Activated CD4-positive, alpha-beta T cell treated with anti-CD3 and anti-CD28 coated beads for 24 hours (primary cell): ENCODE data around the gene CKLF.
"Not testable (repeated sequence)": the region's sequence is repeated elsewhere in the genome, so short reads cannot be mapped to it uniquely, and the experiment has no call there.

Experiments
- DNase-seq, 2 donors: peaks; one replicate each; pipeline ENCODE4 v3.0.0-alpha.2; 2020; ENCODE audit warnings: low read depth in 2 of 2

Gene CKLF

DNA sequence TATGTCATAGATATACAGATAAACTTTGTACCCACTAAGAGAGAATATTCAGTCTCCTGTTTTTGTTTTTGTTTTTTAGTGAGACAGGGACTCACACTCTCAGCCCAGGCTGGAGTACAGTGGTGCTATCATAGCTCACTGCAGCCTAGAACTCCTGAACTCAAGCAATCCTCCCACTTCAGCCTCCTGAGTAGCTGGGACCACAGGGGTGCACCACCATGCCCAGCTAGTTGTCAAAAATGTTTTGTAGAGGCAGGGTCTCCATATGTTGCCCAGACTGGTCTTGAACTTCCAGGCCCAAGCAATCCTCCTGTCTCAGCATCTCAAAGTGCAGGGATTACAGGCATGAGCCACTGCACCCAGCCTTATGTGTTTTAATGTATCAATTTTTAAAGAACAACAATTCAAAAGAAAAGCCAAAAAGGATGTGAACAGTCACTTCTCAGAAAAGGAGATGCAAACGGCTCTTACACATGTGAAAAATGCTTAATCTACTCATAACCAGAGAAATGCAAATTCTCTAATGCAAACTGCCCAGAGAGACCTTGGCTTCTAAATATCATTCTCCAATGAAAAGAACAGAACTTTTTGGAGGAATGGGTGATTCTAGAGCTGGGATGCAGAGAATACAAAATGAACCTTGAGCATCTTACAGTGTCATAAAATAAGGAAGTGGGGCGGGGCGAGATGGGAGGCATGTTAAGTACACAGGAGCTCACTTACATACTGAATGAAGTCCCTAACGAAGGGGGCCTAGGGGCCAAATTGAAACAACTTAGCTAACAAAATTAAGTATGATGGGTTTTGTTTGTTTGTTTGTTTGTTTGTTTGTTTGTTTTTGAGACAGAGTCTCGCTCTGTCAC, 44.8 kb downstream of the CKLF start:
- no peak for DNase-seq

DNA sequence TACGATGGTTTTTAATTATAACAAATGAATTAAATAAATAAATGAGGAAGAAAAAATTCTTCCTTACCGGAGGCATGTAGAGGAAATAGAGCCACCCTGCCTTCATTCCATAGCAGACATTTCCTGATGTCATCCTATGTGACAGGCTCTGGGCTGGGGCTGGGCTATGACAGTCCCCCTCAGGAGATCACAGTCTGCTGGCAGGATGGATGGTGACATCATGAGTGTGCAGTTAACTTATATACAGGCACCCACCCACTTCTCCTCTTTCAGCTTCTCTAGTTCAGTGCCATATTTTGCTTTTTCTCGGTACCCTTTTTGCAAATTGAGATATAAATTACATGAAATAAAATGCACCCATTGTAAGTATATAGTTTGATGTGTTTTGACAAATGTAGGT, 45.7 kb downstream of the CKLF start:
- DNase-seq, result no peak

DNA sequence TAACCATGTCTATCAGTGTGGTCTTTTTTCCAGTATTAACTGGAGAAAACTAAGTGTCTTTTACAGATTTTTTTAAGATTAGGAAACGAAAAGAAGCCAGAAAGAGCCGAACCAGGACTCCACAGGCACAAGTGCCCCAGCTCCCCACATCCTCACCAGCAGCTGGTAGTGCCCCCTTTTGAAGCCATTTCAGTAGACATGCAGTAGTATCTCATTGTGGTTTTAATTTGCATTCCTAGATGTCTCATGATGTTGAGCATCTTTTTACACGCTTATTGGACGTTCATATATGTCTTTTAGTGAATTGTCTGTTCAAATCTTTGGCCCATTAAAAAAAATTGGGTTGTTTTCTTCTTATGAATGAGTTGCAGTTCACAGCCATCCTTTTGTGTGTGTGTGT, 47.4 kb downstream of the CKLF start:
- no peak for DNase-seq

DNA sequence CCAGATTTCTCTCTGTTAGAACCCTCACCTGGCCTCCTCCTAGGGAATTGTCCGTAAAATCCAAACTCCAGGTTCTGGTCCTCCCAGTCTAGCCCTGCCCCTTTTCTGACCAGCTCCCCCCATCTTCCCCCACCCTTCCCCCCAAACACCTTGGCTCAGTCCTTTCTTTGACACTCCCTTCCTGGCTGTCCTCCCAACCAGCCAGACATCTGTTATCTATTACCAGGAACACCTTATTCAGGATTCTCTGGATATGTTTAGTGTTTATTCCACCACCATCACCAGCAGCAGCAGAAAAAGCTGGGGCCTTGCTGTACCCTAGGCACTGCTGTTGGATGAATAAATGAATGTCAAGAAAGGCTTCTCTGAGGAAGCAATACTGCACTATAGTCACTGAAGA, 48.1 kb downstream of the CKLF start:
- no peak for DNase-seq

DNA sequence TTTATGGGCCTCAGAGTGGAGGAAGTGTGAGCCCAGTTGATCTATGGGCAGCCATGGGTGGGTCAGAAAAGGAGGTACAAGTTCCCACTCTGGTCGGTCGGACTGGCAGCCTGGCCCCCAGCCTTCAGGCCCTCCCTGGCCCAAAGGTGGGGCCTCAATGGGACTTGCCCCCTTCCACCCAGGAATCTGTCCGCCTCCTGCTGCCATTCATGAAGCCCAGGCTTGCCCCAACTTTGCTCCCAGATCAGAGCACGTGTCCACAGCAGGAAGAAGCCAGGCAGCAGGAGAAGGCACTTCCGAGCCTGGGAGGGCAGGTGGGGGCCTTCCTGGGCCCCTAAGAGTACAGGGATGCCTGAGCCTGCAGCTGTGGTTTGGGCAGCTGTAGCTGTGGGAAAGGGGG, 49.1 kb downstream of the CKLF start:
- no peak for DNase-seq

DNA sequence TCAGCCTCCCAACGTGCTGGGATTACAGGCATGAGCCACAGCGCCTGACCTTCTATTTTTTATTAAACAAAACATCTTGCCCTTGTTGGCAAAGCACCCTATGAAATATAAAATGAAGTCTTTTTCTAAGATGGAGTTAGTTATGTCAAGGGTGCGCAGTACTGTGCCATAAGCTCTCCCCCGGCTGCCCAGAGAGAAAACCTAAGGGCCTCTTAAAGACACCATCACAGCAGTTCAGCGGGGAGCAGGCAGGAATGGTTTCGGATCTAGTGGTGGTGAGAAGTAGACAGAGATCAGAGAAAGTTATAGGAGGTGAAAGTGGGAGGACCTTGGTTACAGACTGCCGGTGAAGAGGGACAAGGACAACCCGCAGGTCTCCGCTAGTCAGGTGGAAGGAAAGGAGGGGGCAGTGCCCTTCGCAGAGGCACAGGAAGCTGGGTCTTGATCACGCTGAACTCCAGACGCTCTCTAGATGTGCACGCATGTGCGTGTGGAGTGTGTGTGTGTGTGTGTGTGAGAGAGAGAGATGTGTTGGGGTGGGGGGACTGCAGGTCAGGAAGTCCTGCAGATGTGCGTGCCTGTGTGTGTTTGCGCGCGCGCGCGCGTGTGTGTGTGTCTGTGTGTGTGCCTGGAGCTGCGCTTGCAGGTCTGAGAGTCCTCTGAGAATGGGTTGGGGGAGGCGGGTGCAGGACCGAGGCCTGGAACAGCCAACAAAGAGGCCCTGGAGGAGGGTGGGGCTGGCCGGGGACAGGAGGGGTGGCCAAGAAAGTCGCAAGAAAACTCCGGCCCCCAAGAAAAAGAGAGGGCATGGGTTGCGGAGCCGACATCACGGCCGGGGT, 51.4 kb downstream of the CKLF start:
- peak; percentile 35 for DNase-seq

DNA sequence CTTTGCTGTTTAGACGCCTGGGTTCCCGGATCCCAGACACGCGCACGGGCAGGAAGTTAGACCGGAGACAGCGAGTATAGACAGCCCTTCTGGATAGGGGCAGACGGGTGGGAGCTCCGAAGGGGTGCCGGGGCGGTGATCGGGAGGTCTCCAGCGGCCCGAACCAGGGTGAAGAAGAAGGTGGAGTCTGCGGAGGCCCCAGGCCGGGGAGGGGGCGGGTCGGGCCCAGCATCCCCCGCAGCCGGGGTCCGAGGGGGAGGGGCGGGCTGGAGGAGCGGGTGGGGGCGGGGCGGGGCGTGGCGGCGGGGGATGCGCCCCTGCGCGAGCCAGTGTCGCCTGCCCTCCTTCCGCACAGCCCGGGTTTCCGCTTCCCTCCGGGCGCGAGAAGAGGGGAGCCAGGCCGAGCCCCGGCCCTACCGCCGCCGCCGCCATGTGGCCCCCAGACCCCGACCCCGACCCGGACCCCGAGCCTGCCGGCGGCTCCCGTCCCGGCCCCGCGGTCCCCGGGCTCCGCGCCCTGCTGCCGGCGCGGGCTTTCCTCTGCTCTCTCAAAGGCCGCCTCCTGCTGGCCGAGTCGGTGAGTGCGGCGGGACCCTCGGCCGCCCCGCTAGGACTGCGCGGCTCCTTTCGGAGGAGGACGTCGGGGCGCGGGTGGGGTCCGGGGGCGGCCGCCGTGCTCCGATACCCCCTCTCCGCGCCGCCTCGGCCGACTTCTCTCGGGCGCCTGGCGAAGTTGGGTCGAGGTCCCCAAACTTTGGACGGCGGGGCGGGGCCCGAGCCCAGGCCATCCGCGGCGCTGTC, 52.2 kb downstream of the CKLF start, which contains the start of gene CMTM3:
TSS of gene CMTM3 (plus strand) at position 329 of the 801 bp plus-strand sequence. CDS start at position 431, 102 bp downstream.
- DNase-seq, result peak; percentile 58 to 66

DNA sequence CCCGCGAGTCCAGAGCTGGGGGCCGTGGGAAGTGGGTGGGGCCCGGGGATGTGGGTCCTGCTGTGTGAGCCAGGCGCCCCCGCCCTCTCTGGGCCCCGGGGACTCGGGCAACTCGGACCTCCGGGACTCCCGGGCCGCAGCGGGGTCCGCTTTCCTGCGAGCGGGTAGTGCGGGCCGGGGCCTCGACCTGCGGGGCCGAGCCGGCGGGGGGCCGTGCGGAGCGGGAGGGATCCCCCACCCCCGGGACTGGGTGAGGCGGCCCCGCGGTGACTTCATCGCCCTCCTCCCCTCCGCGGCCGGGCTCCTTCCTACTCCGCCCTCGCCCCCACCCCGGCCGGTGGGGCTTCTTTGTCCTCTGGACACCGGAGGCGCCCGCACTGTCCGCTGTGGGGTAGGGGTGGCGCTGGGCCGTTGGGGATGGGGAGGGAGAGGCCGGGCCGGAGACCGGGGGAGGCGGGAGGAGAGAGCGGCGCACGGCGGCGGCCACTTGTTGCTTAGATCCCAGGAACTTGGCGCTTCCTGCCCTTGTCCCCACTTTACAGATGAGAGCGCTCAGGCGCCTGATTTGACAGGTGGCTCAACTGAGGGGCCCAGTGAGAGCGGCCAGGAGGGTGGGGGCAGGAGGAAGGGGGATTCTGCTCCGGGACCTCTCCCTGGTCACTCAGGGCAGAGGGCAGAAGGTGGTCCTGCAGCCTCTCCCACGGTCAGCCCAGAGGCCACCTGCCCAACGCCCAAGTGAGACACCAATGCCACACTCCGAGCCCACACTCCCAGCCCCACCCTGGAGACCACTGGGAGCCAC, 53.0 kb downstream of the CKLF start:
- no peak for DNase-seq

DNA sequence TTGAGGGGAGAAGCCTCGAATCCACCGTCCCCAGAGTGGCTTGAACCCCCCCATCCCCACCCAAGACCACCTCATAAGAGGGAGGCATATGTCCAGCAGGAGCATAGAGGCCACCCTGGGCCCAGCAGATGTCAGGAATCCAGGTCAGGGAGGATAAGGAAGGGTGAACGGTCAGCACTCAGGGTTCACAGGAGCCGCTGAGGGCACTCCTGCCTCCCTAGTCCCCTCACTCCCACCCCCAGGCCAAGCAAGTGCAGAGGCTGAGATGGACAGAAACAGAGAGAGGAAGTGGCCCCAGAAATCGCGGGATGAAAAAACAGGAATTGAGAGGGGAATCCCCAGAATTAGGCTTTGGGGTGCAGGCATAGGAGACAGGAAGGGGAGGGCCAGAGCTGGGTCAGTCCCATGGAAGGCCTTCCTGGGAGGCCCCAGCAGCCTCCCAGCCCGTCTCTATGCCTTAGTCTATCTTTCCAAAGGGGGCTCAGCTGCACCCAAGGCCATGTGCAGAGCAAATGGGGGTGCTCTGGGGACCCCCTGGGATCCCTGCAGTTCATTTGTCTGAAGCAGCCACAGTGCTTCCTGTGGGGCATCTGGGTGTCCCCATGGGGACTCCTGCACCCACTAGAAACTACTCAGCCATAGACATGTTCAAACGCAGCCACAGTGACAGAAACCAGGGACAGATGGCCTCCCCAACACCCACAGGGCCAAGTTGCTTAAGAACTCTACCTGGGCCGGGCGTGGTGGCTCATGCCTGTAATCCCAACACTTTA, 53.8 kb downstream of the CKLF start:
- DNase-seq, result no peak

DNA sequence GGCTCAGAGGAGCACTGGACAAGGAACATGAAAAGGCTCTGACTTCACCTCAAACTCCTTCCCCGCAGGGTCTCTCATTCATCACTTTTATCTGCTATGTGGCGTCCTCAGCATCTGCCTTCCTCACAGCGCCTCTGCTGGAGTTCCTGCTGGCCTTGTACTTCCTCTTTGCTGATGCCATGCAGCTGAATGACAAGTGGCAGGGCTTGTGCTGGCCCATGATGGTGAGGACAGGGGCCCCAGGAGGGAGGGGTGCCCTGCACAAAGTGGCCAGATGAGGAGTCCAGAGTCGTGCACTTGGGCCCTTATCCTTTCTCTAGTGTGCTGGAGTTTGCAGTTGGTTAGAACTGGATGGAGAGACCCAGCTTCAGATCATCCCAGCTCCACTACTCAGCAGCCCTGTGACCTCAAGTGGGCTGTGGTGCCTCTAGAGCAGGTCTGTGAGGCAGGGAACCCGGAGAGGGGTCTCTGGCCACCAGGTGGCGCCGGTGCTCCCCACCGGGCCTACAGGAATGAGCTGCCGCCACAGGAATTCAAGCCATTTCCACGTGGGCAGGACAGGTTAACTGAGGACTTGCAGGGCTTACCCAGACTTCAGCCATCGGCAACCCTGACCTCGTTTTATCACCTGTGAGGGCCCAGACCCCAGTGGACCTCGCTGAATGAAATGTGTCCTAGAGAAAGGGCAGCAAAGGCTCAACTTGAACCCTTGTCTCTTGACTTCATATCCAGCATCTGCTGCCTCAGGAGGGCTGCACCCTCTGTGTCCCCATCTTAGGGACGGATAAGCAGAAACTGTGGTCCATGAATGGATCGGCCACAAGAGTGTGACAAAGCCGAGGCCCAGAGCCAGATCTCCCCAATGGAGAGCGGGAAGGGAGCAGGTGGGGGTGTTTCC, 56.1 kb downstream of the CKLF start:
- peak; percentile 78 to 82 for DNase-seq

DNA sequence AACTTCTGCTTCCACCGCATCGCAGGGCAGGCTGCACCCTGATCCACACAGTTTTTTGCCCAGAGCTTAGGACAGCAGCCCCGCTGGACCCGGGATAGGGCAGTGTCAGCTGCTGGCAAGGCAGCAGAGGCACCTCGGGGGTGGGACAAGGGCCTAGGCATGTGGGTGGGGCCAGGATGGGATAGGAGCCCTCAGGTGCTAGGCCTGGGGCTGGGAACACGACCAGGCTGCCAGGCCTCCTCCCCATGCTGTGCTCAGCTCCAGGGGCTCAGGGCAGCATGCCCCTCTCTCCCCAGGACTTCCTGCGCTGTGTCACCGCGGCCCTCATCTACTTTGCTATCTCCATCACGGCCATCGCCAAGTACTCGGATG, 56.7 kb downstream of the CKLF start:
- DNase-seq, result no peak

DNA sequence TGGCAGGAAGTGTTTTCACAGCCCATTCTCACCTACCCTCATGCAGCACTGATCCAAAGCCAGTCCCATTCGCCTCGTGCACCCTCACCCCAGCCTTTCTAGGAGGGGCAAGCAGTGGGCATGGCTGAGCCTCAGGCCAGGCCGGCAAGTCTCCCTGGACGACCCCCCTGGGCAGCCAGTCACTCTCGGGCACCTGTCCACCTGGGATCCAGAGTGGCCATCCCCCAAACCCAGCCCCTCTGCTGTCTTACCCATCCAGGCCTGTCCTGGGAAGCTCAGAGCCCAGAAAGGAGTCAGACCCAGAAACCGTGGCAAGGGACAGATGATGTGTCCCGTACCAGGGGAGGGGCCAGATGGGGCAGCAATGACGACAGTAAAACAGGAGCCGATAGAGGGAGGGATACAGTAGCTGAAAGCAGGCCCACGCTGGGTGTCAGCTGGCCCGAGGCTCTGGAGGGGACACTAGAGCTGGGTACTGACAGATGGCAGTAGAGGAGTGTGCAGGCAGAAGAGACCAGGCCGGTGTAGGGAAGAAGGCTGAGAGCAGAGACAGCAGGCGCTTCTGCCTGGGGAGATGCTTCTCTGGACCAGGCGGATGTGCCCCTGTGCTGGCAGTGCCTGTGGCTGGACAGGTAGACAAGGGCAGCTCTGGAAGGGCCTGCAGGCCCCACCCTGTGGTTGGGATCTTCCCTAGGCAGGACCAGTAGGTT, 57.9 kb downstream of the CKLF start:
- DNase-seq, result no peak

DNA sequence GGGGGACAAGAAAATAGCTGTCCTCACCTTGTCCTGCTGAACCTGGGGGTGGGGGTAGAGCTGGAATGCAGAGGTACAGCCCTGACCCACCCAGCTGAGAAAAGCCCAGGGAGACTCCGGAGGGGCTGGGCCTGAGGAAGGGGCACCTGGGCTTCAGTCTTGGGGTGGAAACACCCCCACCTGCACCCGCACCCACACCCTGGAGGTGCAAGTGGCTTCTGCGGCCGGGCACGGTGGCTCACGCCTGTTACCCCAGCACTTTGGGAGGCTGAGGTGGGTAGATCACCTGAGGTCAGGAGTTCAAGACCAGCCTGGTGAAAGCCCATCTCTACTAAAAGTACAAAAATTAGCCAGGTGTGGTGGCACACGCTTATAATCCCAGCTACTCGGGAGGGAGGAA, 59.5 kb downstream of the CKLF start:
- DNase-seq, result not testable (repeated sequence)

DNA sequence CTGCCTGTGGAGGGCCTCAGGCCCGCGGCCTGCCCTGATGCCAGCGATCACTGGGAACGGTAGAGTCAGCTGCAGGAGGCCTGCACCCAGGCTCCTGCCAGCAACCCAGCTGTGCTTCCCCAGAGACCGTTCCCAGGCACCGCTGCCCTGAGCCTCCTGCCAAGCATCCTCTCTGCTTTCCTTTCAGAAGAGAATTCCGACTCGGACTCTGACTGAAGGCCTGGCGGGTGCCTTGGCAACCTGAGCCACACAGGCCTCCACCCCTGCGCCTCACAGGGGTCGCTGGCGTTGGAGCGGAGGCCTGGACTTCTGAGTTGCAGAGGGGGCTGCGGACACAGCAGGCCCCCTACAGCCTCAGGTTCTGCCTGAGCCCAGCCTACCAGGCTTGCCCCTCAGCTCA, 60.0 kb downstream of the CKLF start:
- no peak for DNase-seq

DNA sequence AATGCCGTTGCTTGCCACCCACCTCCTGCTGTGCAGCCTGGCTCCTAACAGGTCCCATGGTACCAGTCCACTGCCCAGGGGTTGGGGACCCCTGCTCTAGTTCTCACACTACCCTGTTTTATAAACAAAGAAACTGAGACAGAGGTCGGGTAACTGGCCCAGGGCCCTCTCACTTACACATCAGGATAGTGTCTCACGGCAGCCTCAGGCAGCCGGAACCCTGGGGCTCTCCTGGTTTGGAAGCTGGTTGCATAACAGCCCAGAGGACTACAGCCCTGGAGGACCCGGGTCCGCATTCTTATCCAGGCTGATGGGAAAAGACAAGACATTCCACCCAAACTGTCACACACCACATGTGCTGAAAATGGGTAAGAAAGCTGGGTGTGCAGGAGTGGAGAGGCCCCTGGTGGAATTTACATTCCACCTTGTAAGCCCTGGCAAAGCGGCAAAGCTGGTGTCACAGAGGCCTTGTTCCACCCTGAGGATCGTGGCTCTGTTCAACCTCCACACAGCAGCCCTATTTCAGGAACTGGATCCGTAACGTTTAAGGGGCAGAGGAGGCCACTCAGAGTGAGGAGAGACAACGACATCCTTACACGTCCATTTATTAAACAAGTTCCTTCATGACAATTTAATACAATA, 61.9 kb downstream of the CKLF start:
- no peak for DNase-seq
